GM12878 (cell line): ENCODE measurements around the gene ZBTB9. TPM values are rescaled to one million over a fixed set of nuclear protein-coding genes. Genes with fewer than 3 reads are reported as not detected.

Experiments used
- ATAC-seq: fragments of 200-7000 bp; cut with Tn5 transposase; 3 replicates; pipeline ENCODE4 v1.9.1; 2020; ENCODE audit warnings: mild to moderate bottlenecking, moderate library complexity
- BruUV-seq: library from RNA; stranded (reverse); fragments of 400-500 nt; replicated peaks from 2 replicates; lab custom pipeline; 2021; lab: Mats Ljungman, UMichigan
- CTCF ChIA-PET: fragments of 300-600 bp; sonication (Branson Sonifier 250); formaldehyde crosslinking; extraction: SDS; loops from one replicate; lab custom pipeline; 2021; ENCODE audit warnings: inconsistent platforms; lab: Yijun Ruan, JAX
- POLR2A ChIA-PET: fragments of 350-600 bp; formaldehyde crosslinking; extraction: SDS; loops from one replicate; lab custom pipeline; 2021; ENCODE audit warnings: inconsistent platforms; lab: Charles Lee
- RAD21 ChIA-PET: fragments of 300-600 bp; sonication (Branson Sonifier 250); formaldehyde crosslinking; loops from one replicate; lab custom pipeline; 2023; ENCODE audit warnings: antibody characterized with exemption; ENCODE audit not compliant: unreplicated experiment; lab: Charles Lee
- SMC1A ChIA-PET: fragments of 300-600 bp; sonication (Branson Sonifier 250); formaldehyde crosslinking; loops from one replicate; lab custom pipeline; 2023; ENCODE audit not compliant: unreplicated experiment, uncharacterized antibody; lab: Charles Lee
- DNase-seq: peaks from one replicate; pipeline ENCODE4 v3.0.0-alpha.2; 2011; ENCODE audit warnings: low read depth, low spot score
- FAIRE-seq: peaks from 3 replicates; lab custom pipeline; 2011; peaks lifted over from hg19 to GRCh38; lab: Jason Lieb, UNC
- H2AFZ ChIP-seq: 2 replicates; pipeline ENCODE4 v1.6.0; 2011; ENCODE audit warnings: low read depth, low read length, control low read depth; ENCODE audit not compliant: control insufficient read depth
- H3K27ac ChIP-seq: 2 replicates; pipeline ENCODE4 v1.5.1; 2011; ENCODE audit warnings: control low read depth; ENCODE audit not compliant: control insufficient read depth, insufficient read depth
- H3K27me3 ChIP-seq, 2 experiments: replicated peaks in 1 of 2; 2 replicates each; pipeline versions ENCODE4 v1.6.0 to v1.6.1; 2011; ENCODE audit warnings: low read length in 1 of 2; ENCODE audit not compliant: control insufficient read depth in 2 of 2, insufficient read depth in 2 of 2
- H3K36me3 ChIP-seq, 2 experiments: 2 replicates each; pipeline ENCODE4 v1.5.1; 2011; ENCODE audit warnings: low read length in 1 of 2; ENCODE audit not compliant: control insufficient read depth in 2 of 2, insufficient read depth in 2 of 2
- H3K4me1 ChIP-seq: 2 replicates; pipeline ENCODE4 v1.6.1; 2011; ENCODE audit warnings: mild to moderate bottlenecking, low read length, moderate library complexity, mixed read lengths; ENCODE audit not compliant: control insufficient read depth, insufficient read depth
- H3K4me2 ChIP-seq: 2 replicates; pipeline ENCODE4 v1.6.0; 2011; ENCODE audit warnings: control low read depth; ENCODE audit not compliant: control insufficient read depth, insufficient read depth
- H3K4me3 ChIP-seq: fragments of 200-600 bp; sonication (generic); 2 replicates; pipeline ENCODE4 v1.5.1; 2016
- H3K79me2 ChIP-seq: 2 replicates; pipeline ENCODE4 v1.6.0; 2011; ENCODE audit warnings: low read length; ENCODE audit not compliant: control insufficient read depth, insufficient read depth
- H3K9ac ChIP-seq: 2 replicates; pipeline ENCODE4 v1.8.0; 2011; ENCODE audit warnings: low read length, control low read depth, mixed read lengths; ENCODE audit not compliant: control insufficient read depth, insufficient read depth
- H3K9me3 ChIP-seq: replicated peaks from 3 replicates; pipeline ENCODE4 v1.5.1; 2011; ENCODE audit warnings: mild to moderate bottlenecking, low read length; ENCODE audit not compliant: control insufficient read depth, insufficient read depth
- H4K20me1 ChIP-seq: 2 replicates; pipeline ENCODE4 v1.6.0; 2011; ENCODE audit not compliant: control insufficient read depth, insufficient read depth
- ASH2L ChIP-seq: fragments of 300-600, 200-600 bp; sonication (generic); IDR thresholded peaks from 2 replicates; pipeline ENCODE4 v1.6.1; 2017; ENCODE audit warnings: low read depth, mild to moderate bottlenecking, borderline replicate concordance
- CREB1 ChIP-seq: IDR thresholded peaks from 2 replicates; pipeline ENCODE4 v1.6.1; 2012; ENCODE audit warnings: low read depth, mild to moderate bottlenecking, inconsistent platforms
- KAT2A ChIP-seq: conservative IDR thresholded peaks from 2 replicates; pipeline ENCODE4 v1.6.1; 2011; ENCODE audit warnings: low read depth, low read length; ENCODE audit not compliant: control insufficient read depth
- MYC ChIP-seq: IDR thresholded peaks from 2 replicates; pipeline ENCODE4 v1.6.1; 2011; ENCODE audit warnings: mild to moderate bottlenecking, low read length, moderate library complexity, inconsistent platforms; ENCODE audit not compliant: insufficient read depth, insufficient replicate concordance, insufficient read length, severe bottlenecking
- NFIC ChIP-seq: IDR thresholded peaks from 2 replicates; pipeline ENCODE4 v1.6.1; 2012; ENCODE audit warnings: low read depth, mild to moderate bottlenecking, inconsistent platforms, low read length, moderate library complexity
- NFYB ChIP-seq: IDR thresholded peaks from 2 replicates; pipeline ENCODE4 v1.6.1; 2011; ENCODE audit warnings: low read depth, mild to moderate bottlenecking, low read length, improper control_type of control experiment, moderate library complexity; ENCODE audit not compliant: insufficient read depth
- RAD51 ChIP-seq: fragments of 450-650 bp; IDR thresholded peaks from 2 replicates; pipeline ENCODE4 v1.6.1; 2016; ENCODE audit warnings: moderate library complexity, mild to moderate bottlenecking, inconsistent platforms
- RBBP5 ChIP-seq: fragments of 200-600 bp; sonication (generic); conservative IDR thresholded peaks from 2 replicates; pipeline ENCODE4 v1.6.1; 2016
- SIN3A ChIP-seq: IDR thresholded peaks from 2 replicates; pipeline ENCODE4 v1.6.1; 2012; ENCODE audit warnings: low read depth, low read length, improper control_type of control experiment
- SMAD1 ChIP-seq: fragments of 450-650 bp; IDR thresholded peaks from 2 replicates; pipeline ENCODE4 v1.6.1; 2018; ENCODE audit warnings: mild to moderate bottlenecking, low read depth; ENCODE audit not compliant: partially characterized antibody
- ZNF217 ChIP-seq: fragments of 450-650 bp; IDR thresholded peaks from 2 replicates; pipeline ENCODE4 v1.6.1; 2017; ENCODE audit warnings: antibody characterized with exemption, mild to moderate bottlenecking
- ZNF24 ChIP-seq: fragments of 450-650 bp; IDR thresholded peaks from 2 replicates; pipeline ENCODE4 v1.6.1; 2017; ENCODE audit warnings: antibody characterized with exemption, mild to moderate bottlenecking
- ZNF622 ChIP-seq: fragments of 450-650 bp; IDR thresholded peaks from 2 replicates; pipeline ENCODE4 v1.6.1; 2017; ENCODE audit warnings: mild to moderate bottlenecking, inconsistent platforms
- ZZZ3 ChIP-seq: IDR thresholded peaks from 2 replicates; pipeline ENCODE4 v1.6.1; 2011; ENCODE audit warnings: low read depth; ENCODE audit not compliant: control insufficient read depth, insufficient read length
- WGBS: methylation state at CpG from one replicate; pipeline ENCODE4 v1.1.6; 2016; ENCODE audit warnings: low lambda C conversion rate; ENCODE audit not compliant: insufficient replicate concordance, insufficient coverage; ENCODE audit errors: missing lambda C conversion rate; 5-methylcytosine and 5-hydroxymethylcytosine counted together
- in situ Hi-C: fragments of 300-500 bp; cut with MboI; formaldehyde crosslinking; loops from 9 replicates; pipeline ENCODE4 v1.14.3; 2018; ENCODE audit warnings: mixed read lengths
- intact Hi-C: fragments of 100-400 bp; cut with micrococcal nuclease; formaldehyde crosslinking; loops from one replicate; pipeline ENCODE4 v1.14.2; 2022; ENCODE audit not compliant: unreplicated experiment
- polyA plus RNA-seq, 11 experiments: library from polyadenylated mRNA; depleted of rRNA in 4 of 11; unstranded in 6 of 11; stranded (reverse) in 5 of 11; fragments of >200 nt; fragmentation: Nextera tagmentation in 4 of 11; fragmentation: Illumina TruSeq in 1 of 11; extraction: Ambion mirVana in 4 of 11; extraction: Trizol in 1 of 11; gene quantifications; 1 replicate in 1 of 11; 2 replicates in 10 of 11; pipeline versions ENCODE4 v1.2.1 to v1.2.3, GENCODE V29; 2011 to 2016; ENCODE audit warnings: inconsistent platforms in 2 of 11, missing spikeins in 2 of 11, low read depth in 1 of 11
- total RNA-seq, 4 experiments: library from RNA; depleted of rRNA in 3 of 4; stranded (reverse); fragments of >200 nt in 3 of 4; fragmentation: Illumina TruSeq in 1 of 4; extraction: Trizol in 1 of 4; gene quantifications; 2 replicates each; pipeline versions ENCODE4 v1.2.1 to v1.2.3, GENCODE V29; 2013 to 2021
- TF ChIP-seq, protein P1 (sequence below): IDR thresholded peaks from 2 replicates; pipeline ENCODE4 v1.6.1; 2011; ENCODE audit warnings: borderline replicate concordance, low read depth, mild to moderate bottlenecking, moderate library complexity, mixed read lengths, low read length; ENCODE audit not compliant: insufficient read depth; ENCODE audit errors: extremely low read length
- TF ChIP-seq, protein P2 (sequence below): fragments of 450-650 bp; IDR thresholded peaks from 2 replicates; pipeline ENCODE4 v1.6.1; 2016; ENCODE audit warnings: mild to moderate bottlenecking, moderate library complexity, borderline replicate concordance

Gene ZBTB9
- total and polyA plus RNA-seq, 10 of the 15 experiments (the other 5 are each of a cell fraction or from before 2014, with no cell fraction given), result 1.5 to 12.7 (median 6.9) TPM

DNA sequence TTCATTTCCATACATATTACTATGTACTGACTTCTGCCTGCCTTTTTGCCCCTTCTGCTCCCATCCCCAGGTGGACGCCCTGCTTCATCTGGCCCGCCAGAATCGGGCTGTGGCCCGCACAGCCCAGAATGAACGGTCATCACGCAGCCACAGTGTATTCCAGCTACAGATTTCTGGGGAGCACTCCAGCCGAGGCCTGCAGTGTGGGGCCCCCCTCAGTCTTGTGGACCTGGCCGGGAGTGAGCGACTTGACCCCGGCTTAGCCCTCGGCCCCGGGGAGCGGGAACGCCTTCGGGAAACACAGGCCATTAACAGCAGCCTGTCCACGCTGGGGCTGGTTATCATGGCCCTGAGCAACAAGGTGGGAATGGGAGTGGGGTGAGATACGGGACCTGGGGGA lies 48.2 kb upstream of the ZBTB9 start:
- ChIA-PET RAD21 (no interaction called here), CTCF (no interaction called here)
- Histone ChIP-seq H3K4me2 (no peak overlapping the region), H3K27me3 (no peaks in the 10 kb centered on the region), H3K9ac (no peak overlapping the region), H3K36me3 (peaks cover 33 to 34% of the 10 kb centered on the region in 2 experiments), H3K9me3 (no peaks in the 10 kb centered on the region), H3K27ac (no peak overlapping the region), H3K4me3 (no peak overlapping the region), H3K79me2 (no peaks in the 10 kb centered on the region)
- FAIRE-seq (no peak), DNase-seq (no peak)
- 97% methylated on average over 16 of the region's 17 CpGs for WGBS
- intact Hi-C loops (no loop called here), in situ Hi-C loops (no loop called here)
- TF ChIP-seq RBBP5 (no peak), ZNF622 (no peak), ZNF24 (no peak), NFIC (no peak), MYC (no peak), NFYB (no peak), ZZZ3 (no peak), CREB1 (no peak), RAD51 (no peak), SMAD1 (no peak), KAT2A (no peak), ZNF217 (no peak), SIN3A (no peak), ASH2L (no peak)
- TF ChIP-seq, protein P1, sequence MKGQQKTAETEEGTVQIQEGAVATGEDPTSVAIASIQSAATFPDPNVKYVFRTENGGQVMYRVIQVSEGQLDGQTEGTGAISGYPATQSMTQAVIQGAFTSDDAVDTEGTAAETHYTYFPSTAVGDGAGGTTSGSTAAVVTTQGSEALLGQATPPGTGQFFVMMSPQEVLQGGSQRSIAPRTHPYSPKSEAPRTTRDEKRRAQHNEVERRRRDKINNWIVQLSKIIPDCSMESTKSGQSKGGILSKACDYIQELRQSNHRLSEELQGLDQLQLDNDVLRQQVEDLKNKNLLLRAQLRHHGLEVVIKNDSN, result no peak
- TF ChIP-seq, protein P2, sequence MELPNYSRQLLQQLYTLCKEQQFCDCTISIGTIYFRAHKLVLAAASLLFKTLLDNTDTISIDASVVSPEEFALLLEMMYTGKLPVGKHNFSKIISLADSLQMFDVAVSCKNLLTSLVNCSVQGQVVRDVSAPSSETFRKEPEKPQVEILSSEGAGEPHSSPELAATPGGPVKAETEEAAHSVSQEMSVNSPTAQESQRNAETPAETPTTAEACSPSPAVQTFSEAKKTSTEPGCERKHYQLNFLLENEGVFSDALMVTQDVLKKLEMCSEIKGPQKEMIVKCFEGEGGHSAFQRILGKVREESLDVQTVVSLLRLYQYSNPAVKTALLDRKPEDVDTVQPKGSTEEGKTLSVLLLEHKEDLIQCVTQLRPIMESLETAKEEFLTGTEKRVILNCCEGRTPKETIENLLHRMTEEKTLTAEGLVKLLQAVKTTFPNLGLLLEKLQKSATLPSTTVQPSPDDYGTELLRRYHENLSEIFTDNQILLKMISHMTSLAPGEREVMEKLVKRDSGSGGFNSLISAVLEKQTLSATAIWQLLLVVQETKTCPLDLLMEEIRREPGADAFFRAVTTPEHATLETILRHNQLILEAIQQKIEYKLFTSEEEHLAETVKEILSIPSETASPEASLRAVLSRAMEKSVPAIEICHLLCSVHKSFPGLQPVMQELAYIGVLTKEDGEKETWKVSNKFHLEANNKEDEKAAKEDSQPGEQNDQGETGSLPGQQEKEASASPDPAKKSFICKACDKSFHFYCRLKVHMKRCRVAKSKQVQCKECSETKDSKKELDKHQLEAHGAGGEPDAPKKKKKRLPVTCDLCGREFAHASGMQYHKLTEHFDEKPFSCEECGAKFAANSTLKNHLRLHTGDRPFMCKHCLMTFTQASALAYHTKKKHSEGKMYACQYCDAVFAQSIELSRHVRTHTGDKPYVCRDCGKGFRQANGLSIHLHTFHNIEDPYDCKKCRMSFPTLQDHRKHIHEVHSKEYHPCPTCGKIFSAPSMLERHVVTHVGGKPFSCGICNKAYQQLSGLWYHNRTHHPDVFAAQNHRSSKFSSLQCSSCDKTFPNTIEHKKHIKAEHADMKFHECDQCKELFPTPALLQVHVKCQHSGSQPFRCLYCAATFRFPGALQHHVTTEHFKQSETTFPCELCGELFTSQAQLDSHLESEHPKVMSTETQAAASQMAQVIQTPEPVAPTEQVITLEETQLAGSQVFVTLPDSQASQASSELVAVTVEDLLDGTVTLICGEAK, result no peak
- TF ChIP-seq, all 136 proteins: peak for 0
- peaks cover 7% of the 10 kb centered on the region; the same call in 1 of the 2 replicates for H3K4me1 ChIP-seq
- POLR2A ChIA-PET, result no interaction called here
- no TSS peak for BruUV-seq
- SMC1A ChIA-PET, result no interaction called here
- H2AFZ ChIP-seq, result no peak overlapping the region
- ATAC-seq, result no peak
- H4K20me1 ChIP-seq, result no peaks in the 10 kb centered on the region
